Inferior parietal cortex (tissue), 1 donor: ENCODE results near the gene FBXO22.
A peak's percentile ranks its signal among the peaks of the same experiment; 100 is the strongest.
"Not testable (repeated sequence)": the region's sequence is repeated elsewhere in the genome, so short reads cannot be mapped to it uniquely, and the experiment has no call there.

Experiments used
- DNase-seq: peaks from one replicate; pipeline ENCODE4 v3.0.0-alpha.2; 2016; ENCODE audit errors: extremely low spot score

The FBXO22 gene

GRCh38 chr15:75903331-75904239, at the start of gene FBXO22:
TSS of gene FBXO22 (plus strand) at chr15:75903878. CDS start at chr15:75903964, 86 bp downstream.
- peak; percentile 91 for DNase-seq

- no peak for DNase-seq
Measured at GRCh38 chr15:75857886-75858285, 45.8 kb upstream of the FBXO22 start.

GRCh38 chr15:75861750-75862402, 41.8 kb upstream of the FBXO22 start:
- no peak for DNase-seq

GRCh38 chr15:75862796-75863195, 40.9 kb upstream of the FBXO22 start:
- DNase-seq, result no peak

- DNase-seq, result no peak
Measured at GRCh38 chr15:75864213-75865059, 39.2 kb upstream of the FBXO22 start.

GRCh38 chr15:75866045-75866444, 37.6 kb upstream of the FBXO22 start:
- DNase-seq, result not testable (repeated sequence)

- DNase-seq, result no peak
Measured at GRCh38 chr15:75866916-75867315, 36.8 kb upstream of the FBXO22 start.

GRCh38 chr15:75867449-75867848, 36.2 kb upstream of the FBXO22 start:
- DNase-seq, result no peak

GRCh38 chr15:75868019-75868418, 35.7 kb upstream of the FBXO22 start:
- DNase-seq, result no peak

- DNase-seq, result no peak
Measured at GRCh38 chr15:75869446-75869845, 34.2 kb upstream of the FBXO22 start.

- DNase-seq, result not testable (repeated sequence)
Measured at GRCh38 chr15:75871589-75871988, 32.1 kb upstream of the FBXO22 start.

GRCh38 chr15:75872403-75872990, 31.2 kb upstream of the FBXO22 start:
- DNase-seq, result no peak

GRCh38 chr15:75884041-75884440, 19.6 kb upstream of the FBXO22 start:
- no peak for DNase-seq

- no peak for DNase-seq
Measured at GRCh38 chr15:75887178-75887577, 16.5 kb upstream of the FBXO22 start.

- no peak for DNase-seq
Measured at GRCh38 chr15:75891895-75892294, 11.8 kb upstream of the FBXO22 start.

GRCh38 chr15:75895731-75896130, 7.9 kb upstream of the FBXO22 start:
- DNase-seq, result no peak

- no peak for DNase-seq
Measured at GRCh38 chr15:75900577-75900976, 3.1 kb upstream of the FBXO22 start.

GRCh38 chr15:75902129-75902557, 1.5 kb upstream of the FBXO22 start:
- no peak for DNase-seq

- no peak for DNase-seq
Measured at GRCh38 chr15:75905231-75905630, 1.6 kb downstream of the FBXO22 start.

- not testable (repeated sequence) for DNase-seq
Measured at GRCh38 chr15:75910355-75910754, 6.7 kb downstream of the FBXO22 start.

- no peak for DNase-seq
Measured at GRCh38 chr15:75916978-75917377, 13.3 kb downstream of the FBXO22 start.

- no peak for DNase-seq
Measured at GRCh38 chr15:75918135-75918534, 14.5 kb downstream of the FBXO22 start.
